HCT116 (cell line): Measurements from ENCODE around the gene MINDY4. TPM values are rescaled to one million over a fixed set of nuclear protein-coding genes. Genes with fewer than 3 reads are reported as not detected.

Experiments
- ATAC-seq: fragments of 200-7000 bp; cut with Tn5 transposase; 2 replicates; pipeline ENCODE4 v1.9.1; 2020; ENCODE audit warnings: mild to moderate bottlenecking, moderate library complexity
- BruUV-seq: library from RNA; stranded (reverse); fragments of 400-500 nt; replicated peaks from 2 replicates; lab custom pipeline; 2021; lab: Mats Ljungman, UMichigan
- CTCF ChIA-PET: fragments of 300-600 bp; sonication (Branson Sonifier 250); formaldehyde crosslinking; loops from one replicate; lab custom pipeline; 2021; ENCODE audit warnings: antibody characterized with exemption; lab: Charles Lee
- POLR2A ChIA-PET: fragments of 300-600, 350-600 bp; sonication (Branson Sonifier 250); formaldehyde crosslinking; loops from one replicate; lab custom pipeline; 2021; ENCODE audit warnings: antibody characterized with exemption; lab: Charles Lee
- RAD21 ChIA-PET, 2 experiments: fragments of 300-600 bp; sonication (Branson Sonifier 250); formaldehyde crosslinking; loops; one replicate each; lab custom pipeline; 2023; ENCODE audit warnings: low total read pairs in 2 of 2; ENCODE audit not compliant: uncharacterized antibody in 2 of 2, unreplicated experiment in 2 of 2, low non-redundant PET in 1 of 2; lab: Charles Lee
- DNase-seq: peaks from one replicate; pipeline ENCODE4 v3.0.0-alpha.2; 2010; ENCODE audit warnings: low read depth, low spot score
- H2AFZ ChIP-seq: fragments of 200-600 bp; shearing (Covaris generic), sonication (generic); 2 replicates; pipeline ENCODE4 v1.6.1; 2017; ENCODE audit warnings: low read depth, mixed run types, mixed read lengths, antibody characterized with exemption, low read length; ENCODE audit not compliant: poor library complexity, severe bottlenecking
- H3K27ac ChIP-seq: 2 replicates; pipeline ENCODE4 v1.5.1; 2012; ENCODE audit warnings: low read depth, low read length
- H3K27me3 ChIP-seq: fragments of 200-600 bp; sonication (generic); 2 replicates; pipeline ENCODE4 v1.6.1; 2016; ENCODE audit warnings: mixed run types, low read length, mixed read lengths; ENCODE audit not compliant: insufficient read depth
- H3K36me3 ChIP-seq, 2 experiments: fragments of 200-500 bp in 1 of 2; fragments of 200-600 bp in 1 of 2; sonication (Bioruptor generic) in 1 of 2; sonication (generic) in 1 of 2; 2 replicates each; pipeline versions ENCODE4 v1.5.1 to v1.6.1; 2014 to 2016; ENCODE audit warnings: low read length in 2 of 2, inconsistent platforms in 1 of 2, mixed read lengths in 1 of 2, mixed run types in 1 of 2; ENCODE audit not compliant: insufficient read depth in 2 of 2, control insufficient read depth in 1 of 2
- H3K4me1 ChIP-seq, 2 experiments: fragments of 200-600 bp in 1 of 2; sonication (generic) in 1 of 2; 2 replicates each; pipeline versions ENCODE4 v1.5.1 to v1.6.1; 2012 to 2017; ENCODE audit warnings: low read length in 2 of 2, inconsistent platforms in 1 of 2, mild to moderate bottlenecking in 1 of 2, mixed read lengths in 1 of 2, mixed run types in 1 of 2, moderate library complexity in 1 of 2; ENCODE audit not compliant: insufficient read depth in 2 of 2, control insufficient read depth in 1 of 2
- H3K4me2 ChIP-seq: fragments of 200-600 bp; sonication (generic); 2 replicates; pipeline ENCODE4 v1.6.1; 2017; ENCODE audit warnings: mixed run types, low read length, mixed read lengths
- H3K4me3 ChIP-seq, 2 experiments: fragments of 200-600 bp in 1 of 2; sonication (generic) in 1 of 2; replicated peaks in 1 of 2; 2 replicates each; pipeline ENCODE4 v1.5.1; 2011 to 2016; ENCODE audit warnings: low read length in 2 of 2, control low read depth in 1 of 2, low read depth in 1 of 2, mild to moderate bottlenecking in 1 of 2, mixed read lengths in 1 of 2, mixed run types in 1 of 2
- H3K79me2 ChIP-seq: fragments of 200-600 bp; sonication (generic); 2 replicates; pipeline ENCODE4 v1.6.1; 2017; ENCODE audit warnings: mild to moderate bottlenecking, mixed run types, low read length, moderate library complexity, mixed read lengths; ENCODE audit not compliant: insufficient read depth
- H3K9ac ChIP-seq: fragments of 200-600 bp; sonication (generic); 2 replicates; pipeline ENCODE4 v1.6.1; 2016; ENCODE audit warnings: low read length, mixed read lengths
- H3K9me2 ChIP-seq: fragments of 200-600 bp; sonication (generic), shearing (Covaris generic); 2 replicates; pipeline ENCODE4 v1.6.1; 2017; ENCODE audit warnings: mixed run types, mild to moderate bottlenecking, moderate library complexity; ENCODE audit not compliant: insufficient read depth
- H3K9me3 ChIP-seq, 2 experiments: fragments of 200-500 bp in 1 of 2; fragments of 200-600 bp in 1 of 2; sonication (Bioruptor generic) in 1 of 2; sonication (generic) in 1 of 2; 2 replicates each; pipeline ENCODE4 v1.6.1; 2014 to 2017; ENCODE audit warnings: low read length in 2 of 2, mixed read lengths in 2 of 2, inconsistent platforms in 1 of 2, low read depth in 1 of 2, mild to moderate bottlenecking in 1 of 2, mixed run types in 1 of 2, moderate library complexity in 1 of 2; ENCODE audit not compliant: control insufficient read depth in 1 of 2, insufficient read depth in 1 of 2
- H4K20me1 ChIP-seq: fragments of 200-600 bp; sonication (generic), shearing (Covaris generic); 2 replicates; pipeline ENCODE4 v1.6.1; 2017; ENCODE audit warnings: mixed run types, mild to moderate bottlenecking, moderate library complexity; ENCODE audit not compliant: insufficient read depth
- FOSL1 ChIP-seq: IDR thresholded peaks from 2 replicates; pipeline ENCODE4 v1.6.1; 2012; ENCODE audit warnings: low read depth
- JUND ChIP-seq: IDR thresholded peaks from 2 replicates; pipeline ENCODE4 v1.6.1; 2012
- POLR2AphosphoS5 ChIP-seq: IDR thresholded peaks from 2 replicates; pipeline ENCODE4 v1.6.1; 2011; ENCODE audit warnings: mild to moderate bottlenecking, low read depth, low read length, moderate library complexity
- REST ChIP-seq: IDR thresholded peaks from 2 replicates; pipeline ENCODE4 v1.6.1; 2012; ENCODE audit warnings: low read depth
- SIN3A ChIP-seq: IDR thresholded peaks from 2 replicates; pipeline ENCODE4 v1.6.1; 2012; ENCODE audit warnings: low read depth
- YY1 ChIP-seq: IDR thresholded peaks from 2 replicates; pipeline ENCODE4 v1.6.1; 2011; ENCODE audit warnings: low read length, low read depth, moderate library complexity, mild to moderate bottlenecking; ENCODE audit not compliant: insufficient replicate concordance; ENCODE audit errors: extremely low read depth
- ZBTB33 ChIP-seq: IDR thresholded peaks from 2 replicates; pipeline ENCODE4 v1.6.1; 2011; ENCODE audit warnings: mild to moderate bottlenecking, low read length, moderate library complexity; ENCODE audit not compliant: insufficient replicate concordance; ENCODE audit errors: extremely low read depth
- intact Hi-C: fragments of 100-400 bp; cut with micrococcal nuclease; formaldehyde crosslinking; loops from 2 replicates; pipeline ENCODE4 v1.10.0; 2022
- total RNA-seq: library from RNA; stranded (reverse); gene quantifications from one replicate; pipeline ENCODE4 v1.2.1, GENCODE V29; 2021; ENCODE audit not compliant: unreplicated experiment

MINDY4 gene
- total RNA-seq, 1 experiment from 2014 or later: 6.1 TPM

GRCh38 chr7:30866939-30867338, 95.7 kb downstream of the MINDY4 start:
- H3K4me3 ChIP-seq: no peak overlapping the region
- ChIA-PET POLR2A (no interaction called here), RAD21 (no interaction called here), CTCF (no interaction called here)
- H4K20me1 ChIP-seq: no peaks in the 10 kb centered on the region
- no peaks in the 10 kb centered on the region for H3K4me1 ChIP-seq
- no peaks in the 10 kb centered on the region for H3K27me3 ChIP-seq
- ATAC-seq: no peak
- H3K9me3 ChIP-seq: no peaks in the 10 kb centered on the region
- no peaks in the 10 kb centered on the region for H3K9me2 ChIP-seq
- no peak overlapping the region for H3K27ac ChIP-seq
- H3K4me2 ChIP-seq: no peak overlapping the region
- H2AFZ ChIP-seq: no peak overlapping the region
- no peak overlapping the region for H3K9ac ChIP-seq
- H3K79me2 ChIP-seq: no peaks in the 10 kb centered on the region
- TF ChIP-seq YY1 (no peak), SIN3A (no peak), FOSL1 (no peak), ZBTB33 (no peak), REST (no peak), JUND (no peak), POLR2AphosphoS5 (no peak)
- BruUV-seq: no TSS peak
- DNase-seq: no peak
- no peaks in the 10 kb centered on the region for H3K36me3 ChIP-seq
- intact Hi-C loops: no loop called here
